GM21390 (cell line): ENCODE measurements around the gene MAST4.

ENCODE experiments used
- ATAC-seq: cut with Tn5 transposase; IDR thresholded peaks from one replicate; pipeline ENCODE4 v1.9.1; 2021; ENCODE audit not compliant: unreplicated experiment

The MAST4 gene

GRCh38 chr5:66644111-66644510 lies 47.9 kb downstream of the MAST4 start:
- no peak for ATAC-seq

- no peak for ATAC-seq
These were observed 48.8 kb downstream of the MAST4 start for GRCh38 chr5:66645039-66645438.

DNA sequence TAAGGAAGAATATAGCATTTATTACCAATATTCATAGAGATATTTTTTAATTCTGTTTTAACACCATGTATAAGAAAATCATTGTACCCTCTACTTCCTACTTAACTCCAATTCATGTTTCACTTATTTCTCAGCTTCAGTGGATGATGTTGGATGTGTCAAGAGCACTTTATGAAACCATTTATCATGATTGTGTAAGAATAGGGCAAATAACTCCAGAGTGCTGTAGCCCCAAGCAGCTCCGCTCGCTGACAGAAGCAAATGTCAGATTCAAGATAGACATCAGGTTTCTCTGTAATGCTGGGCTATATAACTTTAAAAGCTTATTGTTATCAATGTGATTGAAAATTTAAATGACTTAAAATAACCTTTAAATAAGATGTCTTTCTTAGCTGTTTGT lies 50.4 kb downstream of the MAST4 start:
- no peak for ATAC-seq

DNA sequence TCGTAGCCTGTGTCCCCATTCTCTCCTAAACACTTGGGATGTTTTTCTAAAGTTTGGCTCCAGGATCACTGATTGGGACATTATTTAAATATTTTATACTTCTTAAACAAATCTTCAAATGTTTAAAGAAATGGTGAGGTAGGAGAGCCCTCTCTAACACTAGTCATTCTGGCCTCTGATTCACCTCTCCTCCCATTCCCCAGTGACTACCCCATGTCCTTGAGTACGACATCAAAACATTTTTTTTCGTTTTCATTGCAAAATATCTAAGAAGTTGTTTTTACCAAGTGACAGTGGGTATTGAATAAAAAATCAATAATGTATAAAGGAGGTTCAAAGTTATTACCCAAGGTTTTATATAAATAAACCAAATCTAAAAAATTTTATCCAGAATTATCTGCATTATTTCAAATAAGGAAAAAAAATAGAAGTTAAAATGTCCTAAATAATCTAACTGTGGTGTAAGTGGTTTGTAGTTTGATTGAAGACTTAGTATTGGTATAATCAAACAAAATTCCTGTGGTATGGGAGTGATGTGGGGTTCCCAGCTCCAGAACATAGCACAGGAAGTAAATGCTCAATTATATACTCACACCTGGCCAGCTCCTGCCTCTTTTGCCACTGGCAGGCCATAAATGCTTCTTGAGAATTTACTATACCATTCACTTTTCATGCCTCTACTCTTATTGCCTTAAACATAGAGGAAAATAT lies 51.1 kb downstream of the MAST4 start:
- ATAC-seq = no peak

DNA sequence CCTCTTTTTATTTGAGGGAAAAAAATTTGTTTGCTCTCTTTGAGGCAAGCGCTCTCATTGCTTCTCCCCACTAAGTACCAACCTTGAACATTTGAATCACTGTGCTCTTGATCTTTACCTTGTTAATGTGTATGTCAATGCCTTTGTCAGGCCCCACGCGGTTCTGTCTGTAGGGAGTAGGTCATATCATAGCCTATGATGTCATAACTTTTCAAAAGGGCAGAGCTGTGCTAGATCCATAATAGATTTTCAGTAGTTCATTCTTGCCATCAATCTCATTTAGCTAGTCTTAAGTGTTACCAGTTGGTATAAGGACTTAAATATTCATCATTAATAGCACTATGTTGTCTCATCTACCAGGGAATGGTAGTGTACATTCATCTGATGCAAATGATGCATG lies 56.6 kb downstream of the MAST4 start:
- no peak for ATAC-seq

DNA sequence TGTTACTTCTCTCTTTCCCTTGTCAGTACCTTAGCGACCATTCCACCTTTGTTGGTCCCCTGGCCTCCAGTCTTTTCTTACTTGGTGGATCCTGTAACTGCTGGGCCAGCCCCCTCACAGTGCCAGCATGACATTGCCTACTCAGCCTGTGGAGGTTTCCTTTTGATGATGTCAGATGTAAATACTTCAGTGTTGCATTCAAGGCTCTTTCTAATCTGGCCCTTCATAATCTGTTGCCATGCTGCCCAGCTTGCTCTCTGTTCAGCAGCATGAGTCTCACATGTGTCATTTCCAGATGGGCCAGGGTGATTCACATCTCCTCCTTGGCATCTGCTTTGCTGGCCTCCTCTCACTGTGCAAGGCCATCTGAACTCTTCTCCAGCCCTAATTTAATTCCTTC lies 57.1 kb downstream of the MAST4 start:
- ATAC-seq = no peak

DNA sequence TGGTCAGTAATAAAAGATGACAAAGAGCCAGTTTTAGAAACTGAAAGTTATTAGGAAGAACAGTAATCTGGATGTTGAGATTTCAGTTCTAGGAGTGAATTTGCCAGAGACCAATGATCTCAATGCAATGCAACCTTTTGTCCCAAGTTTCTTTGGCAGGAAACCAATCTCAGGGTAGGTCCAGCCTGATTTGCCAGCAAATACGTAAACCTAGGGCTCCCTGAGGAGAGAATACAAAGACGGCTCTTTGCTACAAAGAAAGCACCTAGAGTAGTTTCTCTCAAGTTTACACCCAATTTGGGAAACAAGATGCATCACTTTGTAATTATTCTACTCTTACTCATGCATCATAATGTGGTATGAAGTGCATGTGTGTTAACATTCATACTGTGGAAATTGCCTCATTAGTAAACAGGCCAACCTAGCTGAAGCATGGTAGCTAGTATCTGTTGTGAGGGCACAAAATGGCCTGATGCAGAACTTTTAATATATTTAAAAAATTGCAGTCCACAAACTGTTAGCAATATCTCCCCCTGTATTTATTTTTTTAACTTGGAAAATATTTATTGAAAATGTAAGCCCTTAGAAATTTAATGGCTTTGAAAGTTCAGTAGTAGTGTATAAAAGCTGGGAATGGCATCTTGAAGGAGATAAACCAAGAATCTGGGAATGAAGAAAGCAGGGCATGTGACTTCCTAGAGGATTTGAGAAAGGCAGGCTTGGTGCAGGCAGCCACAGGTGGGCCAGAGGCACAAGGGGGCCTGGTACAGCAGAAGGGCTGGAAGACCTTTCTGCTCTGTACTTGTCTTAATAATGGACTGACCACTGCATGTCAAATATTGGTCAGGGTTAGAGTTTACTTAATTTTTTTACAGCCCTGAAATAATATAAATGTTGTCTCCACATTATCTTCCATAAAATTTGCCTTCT lies 59.5 kb downstream of the MAST4 start:
- ATAC-seq = no peak

DNA sequence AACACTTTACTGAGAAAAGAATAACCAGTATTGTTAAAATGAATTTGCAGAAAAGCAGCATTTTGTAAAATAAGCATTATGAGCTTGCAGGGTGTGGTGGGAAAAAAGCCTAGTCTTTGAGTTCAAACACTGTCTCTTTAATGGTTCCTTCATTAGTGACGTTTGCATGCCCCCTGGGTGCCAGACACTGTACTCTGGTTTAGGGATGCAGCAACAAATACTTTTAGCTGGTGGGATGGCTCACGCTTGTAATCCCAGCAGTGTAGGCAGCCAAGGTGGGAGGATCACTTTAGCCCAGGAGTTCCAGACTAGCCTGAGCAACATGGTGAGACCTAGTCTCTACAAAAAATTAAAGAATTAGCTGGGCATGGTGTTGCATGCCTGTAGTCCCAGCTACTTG lies 62.3 kb downstream of the MAST4 start:
- no peak for ATAC-seq

- ATAC-seq = no peak
These were observed 63.6 kb downstream of the MAST4 start for GRCh38 chr5:66659780-66660179.

- ATAC-seq = no peak
These were observed 64.2 kb downstream of the MAST4 start for GRCh38 chr5:66660396-66660795.

DNA sequence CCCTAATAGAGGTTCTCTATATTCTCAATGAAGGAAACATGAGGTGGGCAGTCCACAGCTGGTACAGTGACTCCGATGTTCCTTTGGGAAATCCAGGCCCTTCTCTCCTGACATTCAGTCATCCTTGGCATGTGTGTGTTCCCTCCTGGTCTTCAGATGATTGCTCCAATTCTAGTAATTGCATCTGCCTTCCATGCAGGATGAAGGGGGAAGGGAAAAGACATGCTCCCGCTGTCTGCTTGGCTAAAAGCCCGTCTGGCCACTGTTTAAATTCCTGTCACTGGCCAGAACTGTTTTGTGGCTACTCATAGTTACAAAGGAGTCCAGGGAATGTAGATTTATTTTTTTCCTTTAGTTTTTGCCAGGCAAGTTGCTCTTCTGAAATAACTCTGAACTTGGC lies 65.0 kb downstream of the MAST4 start:
- no peak for ATAC-seq

DNA sequence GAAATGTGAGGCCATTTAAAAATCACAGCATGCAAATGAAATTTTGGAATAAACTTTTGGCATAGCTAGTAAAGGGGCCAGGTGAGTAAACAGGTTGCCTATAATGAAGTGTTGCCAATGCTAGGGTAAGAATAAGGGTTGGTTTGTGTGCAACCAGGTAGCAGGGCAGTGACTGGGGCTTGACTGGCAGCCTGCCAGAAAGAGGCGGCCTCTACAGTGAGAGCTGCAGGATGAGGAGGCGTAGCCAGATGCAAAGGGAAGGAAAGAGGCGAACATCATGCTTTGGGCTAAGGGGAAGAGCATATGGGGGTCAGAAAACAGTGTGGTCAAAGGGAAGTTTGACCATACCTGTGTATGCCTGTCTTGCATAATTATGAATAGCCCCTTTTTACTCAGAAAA lies 70.6 kb downstream of the MAST4 start:
- ATAC-seq = no peak

DNA sequence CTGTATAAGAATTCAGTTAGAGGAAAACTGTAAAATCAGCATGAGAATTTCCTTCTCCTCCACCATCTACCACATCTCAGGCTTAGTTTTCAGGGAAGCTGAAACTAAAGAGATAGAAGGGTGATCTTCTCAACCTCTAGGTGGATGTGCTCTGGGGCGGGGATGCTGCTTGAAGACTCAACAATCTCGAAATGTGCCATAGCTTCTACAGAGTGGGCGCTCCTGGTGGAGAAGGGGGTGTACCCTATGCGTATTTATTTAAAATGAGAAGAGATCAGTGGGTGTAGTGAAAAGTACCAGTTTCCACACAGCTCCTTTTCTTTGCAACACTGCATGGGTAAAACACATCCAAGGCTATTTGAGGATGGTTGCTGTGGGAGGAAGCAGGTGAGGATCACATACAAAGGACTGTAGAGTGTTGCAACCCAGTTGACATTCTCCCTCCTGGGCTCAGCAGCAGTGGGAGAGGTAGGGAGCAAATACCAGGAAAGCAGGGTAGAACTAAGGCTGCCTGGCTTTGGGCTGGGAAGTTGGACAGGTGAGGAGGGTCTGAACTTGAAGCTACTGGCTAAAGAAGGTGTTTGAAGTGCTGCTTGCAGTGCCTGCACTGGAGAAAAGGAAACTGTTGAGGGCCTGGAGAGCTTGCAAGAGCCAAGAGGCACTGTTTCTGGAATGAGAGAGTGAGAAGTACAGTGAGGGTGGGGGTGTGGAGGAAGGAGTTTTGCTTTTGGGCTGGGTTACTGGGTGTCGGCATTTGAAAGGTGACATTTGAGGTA lies 73.1 kb downstream of the MAST4 start:
- no peak for ATAC-seq

DNA sequence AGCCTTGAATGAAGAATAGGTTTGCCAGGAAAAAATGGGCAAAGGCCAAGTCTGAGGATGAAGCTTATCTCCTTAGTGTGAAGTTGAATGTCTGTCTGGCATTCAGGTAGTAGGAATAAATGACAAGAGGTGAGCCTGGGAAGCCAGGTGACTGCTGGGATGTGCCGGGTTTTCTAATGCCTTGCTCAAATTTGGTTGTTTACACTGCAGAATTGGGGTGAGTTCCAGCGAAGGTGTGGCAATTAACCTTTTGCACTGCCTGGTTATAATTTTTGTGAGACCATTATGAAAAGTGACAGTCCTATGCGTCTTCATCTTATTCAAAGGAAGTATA lies 73.6 kb downstream of the MAST4 start:
- no peak for ATAC-seq

DNA sequence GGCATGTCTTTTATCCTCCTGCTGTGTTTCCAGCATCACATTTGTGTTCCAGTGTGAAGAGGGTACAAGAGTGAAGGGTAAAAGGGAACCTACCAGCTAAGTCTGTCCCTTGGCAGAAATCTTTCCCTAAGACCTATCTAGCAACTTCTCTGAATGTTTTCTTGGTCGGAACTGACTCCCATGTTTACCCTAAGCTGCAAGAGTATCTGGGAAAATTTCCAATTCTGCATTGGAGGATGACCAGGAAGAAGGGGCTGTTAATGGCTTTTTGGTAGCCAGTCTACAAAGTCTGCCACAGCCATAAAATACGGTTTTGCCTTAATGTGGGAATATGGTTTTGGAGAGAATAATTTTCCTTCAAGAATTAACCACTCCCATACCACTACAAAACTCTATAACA lies 75.1 kb downstream of the MAST4 start:
- no peak for ATAC-seq

DNA sequence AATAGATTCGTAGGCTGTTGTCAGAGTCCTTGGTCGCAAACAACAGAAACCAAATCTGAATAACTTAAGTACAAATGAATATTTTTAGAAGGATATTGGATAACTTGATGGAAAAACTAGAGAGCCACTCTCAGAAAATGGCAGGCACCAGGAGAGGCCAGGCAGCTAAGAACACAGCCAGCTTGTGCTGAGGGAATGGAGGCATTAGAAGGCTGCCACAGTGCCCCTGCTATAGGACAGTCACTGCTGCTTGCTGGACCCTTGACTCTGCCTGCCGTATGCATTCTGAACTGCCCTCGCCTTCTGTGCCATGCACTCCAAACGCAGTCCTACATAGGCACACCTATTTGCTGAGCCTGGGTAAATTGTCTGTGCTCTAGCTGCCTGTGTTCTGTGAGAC lies 78.6 kb downstream of the MAST4 start:
- ATAC-seq = no peak

- ATAC-seq = no peak
These were observed 79.2 kb downstream of the MAST4 start for GRCh38 chr5:66675406-66675805.

DNA sequence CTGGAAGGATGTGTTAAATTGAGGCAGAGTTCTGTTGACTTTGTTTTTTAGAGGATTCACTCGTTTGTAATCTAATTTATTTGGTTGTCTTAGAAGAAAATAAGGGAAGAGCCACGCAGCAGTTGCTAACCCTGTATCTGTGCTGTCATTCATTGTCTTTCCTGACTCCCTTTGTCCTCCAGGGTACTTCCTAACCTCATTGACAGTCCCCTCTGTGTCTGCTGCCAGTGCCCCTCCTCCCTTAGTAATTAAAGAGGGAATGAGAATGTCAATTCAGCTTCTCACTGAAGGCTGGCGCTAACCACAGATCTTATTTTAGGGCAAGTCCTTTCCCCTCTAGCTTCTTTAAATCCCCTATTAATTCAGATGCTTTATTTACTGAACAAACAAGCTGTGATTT lies 84.0 kb downstream of the MAST4 start:
- no peak for ATAC-seq

- ATAC-seq = no peak
These were observed 84.6 kb downstream of the MAST4 start for GRCh38 chr5:66680804-66681203.

DNA sequence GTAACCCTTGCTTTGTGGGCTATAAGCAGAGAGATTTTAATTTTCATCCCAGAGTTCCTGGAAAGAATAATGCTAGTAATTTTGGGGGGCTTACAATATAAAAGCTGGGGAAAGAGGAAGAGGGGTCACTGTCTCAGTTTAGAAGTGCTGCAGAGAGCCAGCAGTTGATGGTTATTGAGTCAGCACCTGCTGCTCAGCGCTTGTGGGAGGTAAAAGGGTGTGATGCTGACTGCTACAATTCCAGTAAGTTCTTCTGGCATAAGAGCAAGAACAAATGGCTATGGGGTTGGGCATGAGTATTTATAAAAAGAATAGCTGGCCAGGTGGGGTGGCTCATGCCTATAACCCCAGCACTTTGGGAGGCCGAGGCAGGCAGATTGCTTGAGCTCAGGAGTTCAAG lies 88.5 kb downstream of the MAST4 start:
- no peak for ATAC-seq

DNA sequence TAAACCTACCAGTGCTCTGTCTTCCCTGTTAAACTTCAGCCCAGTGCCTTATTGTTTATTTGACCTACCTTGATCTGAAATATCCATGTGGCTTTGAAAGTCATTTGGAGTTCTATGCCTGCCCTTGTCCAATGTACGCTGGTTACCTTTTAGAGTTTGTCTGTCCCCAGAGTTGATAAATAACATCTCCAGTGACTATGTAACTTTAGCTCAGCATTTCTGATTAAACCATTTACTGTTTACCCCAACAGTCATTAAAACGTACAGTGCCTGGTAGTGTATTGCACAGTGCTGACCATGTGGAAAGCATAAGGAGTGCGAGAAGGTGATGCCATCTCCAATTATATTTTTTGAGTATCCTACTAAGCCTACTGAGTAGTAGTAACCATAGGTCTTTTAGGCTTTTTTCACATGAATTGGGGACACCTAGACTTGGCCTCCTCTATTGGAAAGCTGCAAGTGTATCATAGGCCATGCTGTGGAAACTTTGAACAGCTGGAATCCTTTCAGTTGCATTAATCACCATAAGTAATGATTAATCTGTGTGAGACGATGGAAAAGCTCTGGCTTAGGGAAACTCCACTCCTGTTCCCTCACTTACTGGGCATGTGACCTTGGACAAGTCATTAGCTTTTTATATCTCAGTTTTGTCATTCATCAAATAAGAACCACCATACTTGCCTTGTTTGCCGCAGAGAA lies 93.5 kb downstream of the MAST4 start:
- ATAC-seq = no peak
